ENCODE results near the gene SYTL5. TPM values are rescaled to one million over a fixed set of nuclear protein-coding genes. Genes with fewer than 3 reads are reported as not detected.

Gene SYTL5
- total RNA-seq, 1 donor from 2014 or later: 2.7 TPM

DNA sequence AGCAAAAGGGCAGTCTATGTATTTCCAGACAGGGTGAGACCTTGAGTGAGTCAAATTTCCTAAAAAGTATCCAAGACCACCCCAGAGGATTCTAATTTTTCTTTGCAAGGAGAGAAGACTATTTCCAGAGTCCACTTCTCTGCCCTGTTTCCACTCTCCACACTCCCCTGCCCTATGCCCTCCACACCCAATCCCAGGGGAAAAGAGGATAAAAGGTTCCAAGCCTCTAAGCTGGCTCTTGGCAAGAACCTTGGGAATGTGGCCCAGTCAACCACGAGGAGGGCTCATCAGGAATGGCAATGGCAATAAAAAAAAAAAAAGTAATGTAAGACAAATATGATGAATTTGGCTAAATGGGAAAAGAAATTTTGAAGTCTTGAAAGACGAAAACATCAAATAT is 148.5 kb downstream of the SYTL5 start:
- Mint-ChIP-seq H3K9me3 (ENCODE audit: unreplicated experiment) (no peaks in the 10 kb centered on the region), H3K27ac (ENCODE audit: unreplicated experiment) (peak overlapping the region; percentile 31), H3K27me3 (ENCODE audit: unreplicated experiment) (no peaks in the 10 kb centered on the region), H3K4me3 (ENCODE audit: unreplicated experiment) (no peak overlapping the region), H3K36me3 (ENCODE audit: unreplicated experiment) (peaks cover 2% of the 10 kb centered on the region), H3K4me1 (ENCODE audit: unreplicated experiment) (peaks cover 27% of the 10 kb centered on the region)
- no peak for DNase-seq (ENCODE audit: extremely low spot score, unreplicated experiment)
- TF ChIP-seq, protein P1, sequence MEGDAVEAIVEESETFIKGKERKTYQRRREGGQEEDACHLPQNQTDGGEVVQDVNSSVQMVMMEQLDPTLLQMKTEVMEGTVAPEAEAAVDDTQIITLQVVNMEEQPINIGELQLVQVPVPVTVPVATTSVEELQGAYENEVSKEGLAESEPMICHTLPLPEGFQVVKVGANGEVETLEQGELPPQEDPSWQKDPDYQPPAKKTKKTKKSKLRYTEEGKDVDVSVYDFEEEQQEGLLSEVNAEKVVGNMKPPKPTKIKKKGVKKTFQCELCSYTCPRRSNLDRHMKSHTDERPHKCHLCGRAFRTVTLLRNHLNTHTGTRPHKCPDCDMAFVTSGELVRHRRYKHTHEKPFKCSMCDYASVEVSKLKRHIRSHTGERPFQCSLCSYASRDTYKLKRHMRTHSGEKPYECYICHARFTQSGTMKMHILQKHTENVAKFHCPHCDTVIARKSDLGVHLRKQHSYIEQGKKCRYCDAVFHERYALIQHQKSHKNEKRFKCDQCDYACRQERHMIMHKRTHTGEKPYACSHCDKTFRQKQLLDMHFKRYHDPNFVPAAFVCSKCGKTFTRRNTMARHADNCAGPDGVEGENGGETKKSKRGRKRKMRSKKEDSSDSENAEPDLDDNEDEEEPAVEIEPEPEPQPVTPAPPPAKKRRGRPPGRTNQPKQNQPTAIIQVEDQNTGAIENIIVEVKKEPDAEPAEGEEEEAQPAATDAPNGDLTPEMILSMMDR (IDR thresholded peaks at IDR 0.05): no peak

DNA sequence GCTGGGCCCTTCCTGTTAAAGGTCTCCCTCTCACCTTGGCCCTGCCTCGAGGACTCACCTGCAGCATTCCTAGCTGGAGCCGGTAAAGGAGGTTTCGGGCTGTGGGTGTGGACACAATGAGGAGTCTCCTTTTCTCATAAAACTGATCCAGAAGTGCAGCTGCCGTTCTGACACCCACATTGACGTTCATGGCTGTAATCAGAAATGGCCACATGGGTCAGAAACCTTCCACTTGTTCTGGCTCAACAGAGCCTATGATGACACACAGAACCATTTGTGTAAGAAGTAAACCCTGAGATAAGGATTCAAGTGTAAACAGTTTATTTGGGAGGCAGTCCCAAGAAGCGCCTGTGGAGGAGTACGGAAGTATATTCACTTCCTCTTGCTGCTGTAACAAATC is 150.5 kb downstream of the SYTL5 start:
- no peak for DNase-seq (ENCODE audit: extremely low spot score, unreplicated experiment)

DNA sequence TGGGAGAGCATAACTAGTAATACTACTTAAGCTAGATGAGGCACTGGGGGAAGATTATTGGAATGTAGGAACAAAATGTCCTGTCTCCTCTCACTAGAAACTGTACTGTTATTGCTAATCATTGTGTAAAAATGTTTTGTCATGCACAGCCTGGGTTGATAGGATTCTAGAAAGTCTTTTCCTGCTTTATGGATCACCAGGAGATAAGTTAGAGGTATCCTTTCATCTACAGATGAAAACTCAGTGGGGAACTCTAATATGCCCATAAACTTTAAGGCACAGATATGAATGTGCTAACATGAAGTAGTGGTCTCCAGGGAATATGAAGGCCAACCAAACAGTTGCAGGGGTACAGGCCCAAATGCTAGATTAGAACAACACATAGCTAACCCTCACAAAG is 156.8 kb downstream of the SYTL5 start:
- H3K36me3 Mint-ChIP-seq (ENCODE audit: unreplicated experiment): no peaks in the 10 kb centered on the region
- DNase-seq (ENCODE audit: extremely low spot score, unreplicated experiment): no peak
- no peak overlapping the region for H3K4me3 Mint-ChIP-seq (ENCODE audit: unreplicated experiment)
- H3K9me3 Mint-ChIP-seq (ENCODE audit: unreplicated experiment): no peaks in the 10 kb centered on the region
- H3K27ac Mint-ChIP-seq (ENCODE audit: unreplicated experiment): no peak overlapping the region
- H3K4me1 Mint-ChIP-seq (ENCODE audit: unreplicated experiment): peaks cover 5% of the 10 kb centered on the region
- no peaks in the 10 kb centered on the region for H3K27me3 Mint-ChIP-seq (ENCODE audit: unreplicated experiment)
- TF ChIP-seq, protein P1 (IDR thresholded peaks at IDR 0.05): no peak

More for the DNA sequence above, 150.5 kb downstream of the SYTL5 start:
- H3K27me3 Mint-ChIP-seq (ENCODE audit: unreplicated experiment): no peaks in the 10 kb centered on the region
- peaks cover 2% of the 10 kb centered on the region for H3K36me3 Mint-ChIP-seq (ENCODE audit: unreplicated experiment)
- TF ChIP-seq, protein P1 (IDR thresholded peaks at IDR 0.05): no peak
- H3K4me1 Mint-ChIP-seq (ENCODE audit: unreplicated experiment): peaks cover 21% of the 10 kb centered on the region
- no peak overlapping the region for H3K4me3 Mint-ChIP-seq (ENCODE audit: unreplicated experiment)
- H3K9me3 Mint-ChIP-seq (ENCODE audit: unreplicated experiment): no peaks in the 10 kb centered on the region
- H3K27ac Mint-ChIP-seq (ENCODE audit: unreplicated experiment): no peak overlapping the region

DNA sequence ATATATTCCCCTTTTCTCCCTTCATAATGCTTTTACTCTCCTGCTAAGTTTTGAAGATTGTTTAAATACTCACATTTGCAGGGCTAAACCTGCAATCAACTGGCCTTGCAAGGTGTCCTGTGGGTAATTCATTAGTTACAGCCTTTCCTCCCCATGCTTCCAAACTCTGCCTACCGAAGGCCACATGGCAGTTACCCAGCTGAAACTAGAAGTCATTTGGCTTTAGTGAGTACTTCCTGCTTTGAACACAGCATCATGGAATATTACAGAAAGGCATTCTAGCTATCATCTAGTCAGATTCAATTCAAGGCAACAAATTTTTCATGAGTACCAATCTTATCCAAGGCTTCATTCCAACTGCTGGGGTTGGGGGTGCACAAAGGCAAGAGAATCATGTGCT is 158.7 kb downstream of the SYTL5 start:
- Mint-ChIP-seq H3K9me3 (ENCODE audit: unreplicated experiment) (no peaks in the 10 kb centered on the region), H3K4me1 (ENCODE audit: unreplicated experiment) (peaks cover 8% of the 10 kb centered on the region), H3K27ac (ENCODE audit: unreplicated experiment) (no peak overlapping the region), H3K4me3 (ENCODE audit: unreplicated experiment) (no peak overlapping the region), H3K27me3 (ENCODE audit: unreplicated experiment) (no peaks in the 10 kb centered on the region), H3K36me3 (ENCODE audit: unreplicated experiment) (no peaks in the 10 kb centered on the region)
- DNase-seq (ENCODE audit: extremely low spot score, unreplicated experiment): no peak
- TF ChIP-seq, protein P1 (IDR thresholded peaks at IDR 0.05): no peak

DNA sequence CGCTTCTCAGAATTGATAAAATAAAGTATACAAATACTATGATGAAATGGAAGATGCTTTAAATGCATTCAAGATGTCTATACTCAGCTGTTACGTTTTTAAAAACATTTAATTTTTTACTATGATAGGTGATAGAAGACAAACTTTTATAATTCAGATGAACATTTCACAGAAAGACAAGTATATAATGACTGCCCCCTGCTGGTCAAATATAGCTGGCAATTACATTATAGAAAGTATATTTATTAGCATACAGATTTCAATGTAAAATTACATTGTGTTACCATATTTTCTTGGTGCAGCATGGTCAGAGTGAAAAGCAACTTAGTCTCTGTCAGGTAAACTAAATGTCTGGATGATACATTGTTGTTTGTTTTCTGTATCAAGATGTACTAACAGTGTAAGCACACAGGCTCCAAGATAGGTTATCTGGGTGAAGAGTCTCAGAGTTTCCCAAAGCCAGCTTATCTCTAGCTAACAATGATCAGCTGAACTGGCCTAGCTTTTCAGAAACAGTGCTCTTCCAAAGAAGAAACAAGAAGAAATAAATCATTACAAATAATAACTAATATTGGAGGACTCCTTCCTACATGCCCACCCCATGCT is 160.2 kb downstream of the SYTL5 start:
- DNase-seq (ENCODE audit: extremely low spot score, unreplicated experiment): no peak
- Mint-ChIP-seq H3K27me3 (ENCODE audit: unreplicated experiment) (no peaks in the 10 kb centered on the region), H3K9me3 (ENCODE audit: unreplicated experiment) (no peaks in the 10 kb centered on the region), H3K4me3 (ENCODE audit: unreplicated experiment) (no peak overlapping the region), H3K4me1 (ENCODE audit: unreplicated experiment) (peaks cover 23% of the 10 kb centered on the region), H3K27ac (ENCODE audit: unreplicated experiment) (no peak overlapping the region), H3K36me3 (ENCODE audit: unreplicated experiment) (no peaks in the 10 kb centered on the region)
- TF ChIP-seq, protein P1 (IDR thresholded peaks at IDR 0.05): peak; percentile 67

Data from osteocyte (in vitro differentiated cells).